GM12878 (cell line): ENCODE measurements around the gene POLR2L.

Source experiments
- BHLHE40 ChIP-seq, 2 experiments: fragments of 450-650 bp in 1 of 2; IDR thresholded peaks; 2 replicates each; pipeline ENCODE4 v1.6.1; 2011 to 2017; ENCODE audit warnings: low read depth in 2 of 2, borderline replicate concordance in 1 of 2, improper control_type of control experiment in 1 of 2, low read length in 1 of 2, mild to moderate bottlenecking in 1 of 2
- CBFB ChIP-seq: IDR thresholded peaks from 2 replicates; pipeline ENCODE4 v1.6.1; 2016; ENCODE audit warnings: antibody characterized with exemption, low read depth
- CTCF ChIP-seq, 3 experiments: IDR thresholded peaks in 2 of 3; conservative IDR thresholded peaks in 1 of 3; 2 replicates each; pipeline ENCODE4 v1.5.1; 2011; ENCODE audit warnings: low read depth in 3 of 3, low read length in 3 of 3, mild to moderate bottlenecking in 3 of 3, control low read depth in 2 of 3, moderate library complexity in 2 of 3, inconsistent platforms in 1 of 3, mixed read lengths in 1 of 3; ENCODE audit not compliant: control insufficient read depth in 2 of 3, insufficient read depth in 1 of 3; ENCODE audit errors: extremely low read depth in 1 of 3
- MTA2 ChIP-seq: fragments of 450-650 bp; IDR thresholded peaks from 2 replicates; pipeline ENCODE4 v1.6.1; 2016; ENCODE audit warnings: low read depth, mild to moderate bottlenecking, moderate library complexity
- NR2C1 ChIP-seq: fragments of 450-650 bp; IDR thresholded peaks from 2 replicates; pipeline ENCODE4 v1.6.1; 2017; ENCODE audit warnings: antibody characterized with exemption, mild to moderate bottlenecking, moderate library complexity
- SMC3 ChIP-seq: IDR thresholded peaks from 2 replicates; pipeline ENCODE4 v1.6.1; 2011; ENCODE audit warnings: low read length, improper control_type of control experiment, borderline replicate concordance
- TF ChIP-seq, protein P1 (sequence below): IDR thresholded peaks from 2 replicates; pipeline ENCODE4 v1.6.1; 2012; ENCODE audit warnings: low read depth, low read length, improper control_type of control experiment
- TF ChIP-seq, protein P2 (sequence below): IDR thresholded peaks from 2 replicates; pipeline ENCODE4 v1.6.1; 2011; ENCODE audit warnings: low read depth, mild to moderate bottlenecking, low read length, moderate library complexity, borderline replicate concordance; ENCODE audit errors: extremely low read depth

DNA sequence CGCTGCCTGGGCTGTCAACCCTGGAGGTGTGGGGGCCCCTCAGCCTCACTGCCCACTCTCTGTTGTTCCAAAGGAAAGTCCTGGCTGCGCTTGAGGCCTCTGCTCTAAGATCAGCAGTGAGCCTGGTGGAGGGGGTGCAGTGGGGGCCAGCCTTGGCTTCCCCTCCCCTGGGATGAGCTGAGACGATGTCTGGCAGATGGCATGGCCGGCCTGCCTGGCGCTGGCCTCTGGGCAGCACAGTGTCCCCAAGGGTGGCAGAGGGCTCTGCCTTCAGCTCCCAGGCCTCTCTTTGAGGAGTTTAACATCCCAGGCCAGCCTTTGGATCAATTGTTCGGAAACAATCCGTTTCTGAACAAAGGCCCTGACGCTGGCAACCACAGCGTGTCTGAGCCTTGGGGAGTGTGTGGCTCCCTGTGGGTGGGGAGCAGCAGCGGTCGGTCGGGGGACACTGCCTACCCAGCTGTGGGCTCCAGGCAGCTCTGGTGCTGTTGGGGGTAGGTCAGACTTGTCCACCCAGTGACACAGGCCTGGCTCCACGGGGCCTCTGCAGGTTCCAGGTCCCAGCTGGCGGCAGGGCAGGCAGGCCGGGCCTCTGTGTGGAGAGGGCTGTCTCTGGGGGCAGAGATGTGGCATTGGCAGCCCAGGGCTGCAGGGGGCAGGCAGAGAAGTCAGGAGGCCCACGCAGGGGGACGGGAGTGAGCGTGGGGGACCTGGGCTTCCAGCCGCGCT is 12.4 kb upstream of the POLR2L start:
- TF ChIP-seq CTCF (IDR thresholded peaks at IDR 0.05 in 2 of 3, conservative IDR thresholded peaks at IDR 0.05 in 1 of 3; ENCODE audit: control insufficient read depth in 2 of 3, extremely low read depth in 1 of 3, insufficient read depth in 1 of 3, low read depth in 3 of 3, low read length in 3 of 3) (no peak), SMC3 (no peak), MTA2 (no peak), NR2C1 (no peak), CBFB (no peak), BHLHE40 (IDR thresholded peaks at IDR 0.05; ENCODE audit: borderline replicate concordance in 1 of 2, low read depth in 2 of 2, low read length in 1 of 2) (no peak)
- TF ChIP-seq, protein P1, sequence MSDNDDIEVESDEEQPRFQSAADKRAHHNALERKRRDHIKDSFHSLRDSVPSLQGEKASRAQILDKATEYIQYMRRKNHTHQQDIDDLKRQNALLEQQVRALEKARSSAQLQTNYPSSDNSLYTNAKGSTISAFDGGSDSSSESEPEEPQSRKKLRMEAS = no peak
- TF ChIP-seq, protein P2, sequence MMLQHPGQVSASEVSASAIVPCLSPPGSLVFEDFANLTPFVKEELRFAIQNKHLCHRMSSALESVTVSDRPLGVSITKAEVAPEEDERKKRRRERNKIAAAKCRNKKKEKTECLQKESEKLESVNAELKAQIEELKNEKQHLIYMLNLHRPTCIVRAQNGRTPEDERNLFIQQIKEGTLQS = no peak
